Osteoblast (primary cell): ENCODE measurements around the gene GABRR3. TPM values are rescaled to one million over a fixed set of nuclear protein-coding genes. Genes with fewer than 3 reads are reported as not detected.

ENCODE experiments used
- DNase-seq: peaks from one replicate; pipeline ENCODE4 v3.0.0; 2011; ENCODE audit warnings: low spot score, mixed read lengths; ENCODE audit not compliant: insufficient read length; ENCODE audit errors: missing footprints
- H2AFZ ChIP-seq: 2 replicates; pipeline ENCODE4 v1.6.0; 2011; ENCODE audit warnings: mild to moderate bottlenecking, low read length
- H3K27ac ChIP-seq: 2 replicates; pipeline ENCODE4 v1.5.1; 2011; ENCODE audit warnings: mild to moderate bottlenecking, low read depth, low read length, moderate library complexity
- H3K27me3 ChIP-seq: 2 replicates; pipeline ENCODE4 v1.6.0; 2012; ENCODE audit warnings: mild to moderate bottlenecking, control low read depth, inconsistent platforms, low read length, moderate library complexity; ENCODE audit not compliant: insufficient read depth
- H3K36me3 ChIP-seq: 2 replicates; pipeline ENCODE4 v1.5.1; 2011; ENCODE audit warnings: mild to moderate bottlenecking, low read length, control low read depth, moderate library complexity; ENCODE audit not compliant: insufficient read depth
- H3K4me1 ChIP-seq: 2 replicates; pipeline ENCODE4 v1.5.1; 2011; ENCODE audit warnings: mild to moderate bottlenecking, low read length, control low read depth, moderate library complexity; ENCODE audit not compliant: insufficient read depth
- H3K4me2 ChIP-seq: 2 replicates; pipeline ENCODE4 v1.6.0; 2011; ENCODE audit warnings: mild to moderate bottlenecking, low read length; ENCODE audit not compliant: insufficient read depth
- H3K4me3 ChIP-seq: fragments of 200-600 bp; sonication (generic); 3 replicates; pipeline ENCODE4 v1.5.1; 2012; ENCODE audit warnings: mild to moderate bottlenecking, low read length, inconsistent platforms; ENCODE audit not compliant: insufficient read depth
- H3K79me2 ChIP-seq: 2 replicates; pipeline ENCODE4 v1.6.0; 2012; ENCODE audit warnings: mild to moderate bottlenecking, low read length, control low read depth, inconsistent platforms; ENCODE audit not compliant: insufficient read depth
- H3K9me3 ChIP-seq: 2 replicates; pipeline ENCODE4 v1.5.1; 2011; ENCODE audit warnings: low read depth, low read length, control low read depth
- H4K20me1 ChIP-seq: 2 replicates; pipeline ENCODE4 v1.6.0; 2012; ENCODE audit warnings: mild to moderate bottlenecking, low read length, control low read depth; ENCODE audit not compliant: insufficient read depth
- total RNA-seq: library from RNA; depleted of rRNA; stranded (reverse); fragments of >200 nt; gene quantifications from 2 replicates; pipeline ENCODE4 v1.2.3, GENCODE V29; 2012
- TF ChIP-seq, protein P1 (sequence below): IDR thresholded peaks from 2 replicates; pipeline ENCODE4 v1.5.1; 2011; ENCODE audit warnings: mild to moderate bottlenecking, low read depth, low read length, moderate library complexity; ENCODE audit errors: extremely low read depth

The GABRR3 gene
- total RNA-seq, 1 donor = not detected

DNA sequence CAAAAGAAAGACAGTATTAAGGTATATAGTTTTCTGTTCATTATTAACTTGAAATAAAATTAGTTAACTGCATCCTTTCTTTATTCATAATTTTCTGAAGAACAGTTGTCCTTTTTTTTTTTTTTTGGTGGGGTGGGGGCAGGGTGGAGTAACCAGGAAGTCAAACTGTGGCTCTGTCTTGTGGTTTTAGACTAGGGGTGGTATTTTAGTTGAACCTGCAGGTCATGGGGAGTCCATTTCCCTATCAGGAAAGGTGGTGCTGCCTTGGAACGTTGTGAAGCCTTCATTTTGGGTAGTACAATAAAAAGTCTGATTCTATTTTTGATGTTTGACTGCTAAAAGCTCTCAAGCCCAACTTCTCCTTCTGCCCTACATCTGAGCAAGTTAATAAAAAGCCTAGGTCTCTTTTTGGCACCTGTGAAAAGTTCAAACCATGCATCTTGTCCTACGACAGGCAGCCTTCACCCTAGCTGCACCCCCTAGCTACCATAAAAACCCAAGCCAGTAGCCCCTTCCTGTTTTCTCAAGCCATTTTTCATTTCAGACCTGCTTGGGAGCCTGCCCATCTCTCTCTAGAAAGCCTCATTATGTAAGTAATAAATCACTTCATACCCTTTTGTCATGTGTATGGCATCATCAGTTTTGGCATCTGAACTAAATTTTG lies 31.7 kb downstream of the GABRR3 start:
- Histone ChIP-seq H4K20me1 (no peaks in the 10 kb centered on the region), H3K27ac (no peak overlapping the region), H3K36me3 (no peaks in the 10 kb centered on the region), H3K9me3 (no peaks in the 10 kb centered on the region), H3K79me2 (no peaks in the 10 kb centered on the region), H3K4me2 (no peak overlapping the region), H3K4me1 (no peaks in the 10 kb centered on the region), H3K27me3 (peaks cover 2% of the 10 kb centered on the region), H3K4me3 (no peak overlapping the region), H2AFZ (no peak overlapping the region)
- DNase-seq = no peak
- TF ChIP-seq, protein P1, sequence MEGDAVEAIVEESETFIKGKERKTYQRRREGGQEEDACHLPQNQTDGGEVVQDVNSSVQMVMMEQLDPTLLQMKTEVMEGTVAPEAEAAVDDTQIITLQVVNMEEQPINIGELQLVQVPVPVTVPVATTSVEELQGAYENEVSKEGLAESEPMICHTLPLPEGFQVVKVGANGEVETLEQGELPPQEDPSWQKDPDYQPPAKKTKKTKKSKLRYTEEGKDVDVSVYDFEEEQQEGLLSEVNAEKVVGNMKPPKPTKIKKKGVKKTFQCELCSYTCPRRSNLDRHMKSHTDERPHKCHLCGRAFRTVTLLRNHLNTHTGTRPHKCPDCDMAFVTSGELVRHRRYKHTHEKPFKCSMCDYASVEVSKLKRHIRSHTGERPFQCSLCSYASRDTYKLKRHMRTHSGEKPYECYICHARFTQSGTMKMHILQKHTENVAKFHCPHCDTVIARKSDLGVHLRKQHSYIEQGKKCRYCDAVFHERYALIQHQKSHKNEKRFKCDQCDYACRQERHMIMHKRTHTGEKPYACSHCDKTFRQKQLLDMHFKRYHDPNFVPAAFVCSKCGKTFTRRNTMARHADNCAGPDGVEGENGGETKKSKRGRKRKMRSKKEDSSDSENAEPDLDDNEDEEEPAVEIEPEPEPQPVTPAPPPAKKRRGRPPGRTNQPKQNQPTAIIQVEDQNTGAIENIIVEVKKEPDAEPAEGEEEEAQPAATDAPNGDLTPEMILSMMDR = no peak

DNA sequence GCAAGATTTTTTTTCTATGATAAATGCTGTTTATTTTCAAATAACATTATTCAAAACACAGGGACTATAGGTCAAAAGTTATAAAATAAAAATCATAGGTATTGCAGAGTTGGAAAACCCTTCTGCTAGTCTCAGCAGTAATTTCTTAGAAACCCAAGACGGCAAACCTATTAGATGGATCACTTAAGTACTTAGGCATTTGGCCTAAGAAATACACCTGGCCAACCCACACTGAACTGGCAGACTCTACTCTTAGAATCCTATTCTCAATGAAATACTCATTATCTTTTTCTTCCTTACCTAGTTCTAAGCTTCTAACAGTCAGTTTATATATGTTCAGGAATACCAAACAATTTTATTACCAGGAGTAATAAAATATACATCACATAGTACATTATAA lies 32.4 kb downstream of the GABRR3 start:
- no peak overlapping the region for H3K27ac ChIP-seq
- no peaks in the 10 kb centered on the region for H3K36me3 ChIP-seq
- H3K4me1 ChIP-seq = no peaks in the 10 kb centered on the region
- TF ChIP-seq, protein P1 = no peak
- no peak for DNase-seq
- no peak overlapping the region for H3K4me3 ChIP-seq
- H3K27me3 ChIP-seq = peaks cover 2% of the 10 kb centered on the region
- no peaks in the 10 kb centered on the region for H3K79me2 ChIP-seq
- H2AFZ ChIP-seq = no peak overlapping the region
- no peaks in the 10 kb centered on the region for H3K9me3 ChIP-seq
- H3K4me2 ChIP-seq = no peak overlapping the region
- no peaks in the 10 kb centered on the region for H4K20me1 ChIP-seq

DNA sequence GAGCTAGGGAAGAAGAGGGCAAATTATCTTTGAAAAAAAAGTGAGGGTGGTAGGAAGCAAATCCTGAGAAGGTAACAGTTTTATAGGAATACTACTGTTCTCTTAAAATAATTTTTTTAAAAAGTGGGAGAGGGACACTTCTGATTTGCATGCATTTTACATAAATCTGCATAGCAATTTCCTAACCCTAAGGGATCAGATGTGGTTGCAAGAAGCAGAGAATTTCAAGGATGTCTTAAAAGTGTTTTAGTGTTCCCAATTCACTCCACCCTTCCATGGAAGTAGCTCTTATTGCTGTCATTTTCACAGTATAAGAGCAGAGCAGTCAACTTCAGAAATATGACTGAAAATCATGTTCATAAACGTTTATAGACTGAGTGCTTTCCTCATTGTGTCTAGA lies 35.1 kb downstream of the GABRR3 start:
- Histone ChIP-seq H3K4me3 (no peak overlapping the region), H2AFZ (no peak overlapping the region), H3K36me3 (no peaks in the 10 kb centered on the region), H3K9me3 (no peaks in the 10 kb centered on the region), H3K27ac (no peak overlapping the region), H3K79me2 (no peaks in the 10 kb centered on the region), H3K4me1 (no peaks in the 10 kb centered on the region), H4K20me1 (no peaks in the 10 kb centered on the region), H3K27me3 (peaks cover 2% of the 10 kb centered on the region), H3K4me2 (no peak overlapping the region)
- TF ChIP-seq, protein P1 = no peak
- DNase-seq = no peak

DNA sequence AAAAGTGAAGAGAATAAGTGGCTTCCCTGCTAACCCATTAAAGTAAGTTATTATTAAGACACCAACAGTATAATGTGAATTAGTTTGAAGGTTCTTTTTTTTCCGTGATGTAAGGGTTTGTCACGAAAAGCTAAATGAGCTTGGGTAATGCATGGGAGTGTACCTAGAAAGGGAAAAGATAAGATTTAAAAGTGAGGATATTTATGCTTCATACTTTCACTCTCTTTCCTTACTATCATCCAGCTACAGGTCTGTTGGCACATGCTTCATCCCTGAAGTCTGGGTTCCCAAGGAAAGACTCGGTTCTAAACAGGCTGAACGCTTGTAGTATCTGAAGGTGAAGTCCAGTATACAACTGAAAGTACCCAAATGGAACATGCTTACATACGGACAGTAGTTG lies 36.0 kb downstream of the GABRR3 start:
- H3K79me2 ChIP-seq = no peaks in the 10 kb centered on the region
- TF ChIP-seq, protein P1 = no peak

More for the DNA sequence above, 36.0 kb downstream of the GABRR3 start:
- peaks cover 2% of the 10 kb centered on the region for H3K27me3 ChIP-seq
- no peak overlapping the region for H3K4me2 ChIP-seq
- no peaks in the 10 kb centered on the region for H3K4me1 ChIP-seq
- H4K20me1 ChIP-seq = no peaks in the 10 kb centered on the region
- no peaks in the 10 kb centered on the region for H3K36me3 ChIP-seq
- DNase-seq = no peak
- H3K9me3 ChIP-seq = no peaks in the 10 kb centered on the region
- no peak overlapping the region for H2AFZ ChIP-seq
- no peak overlapping the region for H3K27ac ChIP-seq
- H3K4me3 ChIP-seq = no peak overlapping the region
